GM13977 (cell line): ENCODE measurements around the gene WIPI1.
A peak's percentile ranks its signal among the peaks of the same experiment; 100 is the strongest.

Experiments
- DNase-seq: peaks from one replicate; pipeline ENCODE4 v3.0.0; 2012; ENCODE audit warnings: low spot score
- CTCF ChIP-seq: IDR thresholded peaks from 2 replicates; pipeline ENCODE4 v1.5.1; 2012; ENCODE audit warnings: mild to moderate bottlenecking, control low read depth; ENCODE audit not compliant: insufficient read depth; ENCODE audit errors: extremely low read depth, missing control alignments
- in situ Hi-C: fragments of 300-500 bp; cut with MboI; formaldehyde crosslinking; loops from one replicate; pipeline ENCODE4 v1.12.0; 2022; ENCODE audit warnings: low sequenced_read_pairs, low pct_unique_long_range_greater_than_20kb, mixed read lengths, inconsistent platforms; ENCODE audit not compliant: unreplicated experiment

Gene WIPI1

GRCh38 chr17:68403122-68403521, 54.2 kb downstream of the WIPI1 start:
- no peak for TF ChIP-seq CTCF
- DNase-seq: no peak
- in situ Hi-C loops: no loop called here

GRCh38 chr17:68401288-68401687, 56.0 kb downstream of the WIPI1 start:
- no peak for TF ChIP-seq CTCF
- DNase-seq: no peak
- in situ Hi-C loops: no loop called here

- TF ChIP-seq CTCF: no peak
- no peak for DNase-seq
- in situ Hi-C loops: no loop called here
Measured at GRCh38 chr17:68400404-68400735, 56.9 kb downstream of the WIPI1 start.

GRCh38 chr17:68399638-68400403, 57.5 kb downstream of the WIPI1 start:
- no peak for TF ChIP-seq CTCF
- in situ Hi-C loops: no loop called here
- no peak for DNase-seq

GRCh38 chr17:68398691-68399637, 58.3 kb downstream of the WIPI1 start:
- DNase-seq: peak; percentile 85
- in situ Hi-C loops: no loop called here
- TF ChIP-seq CTCF: peak; percentile 83

GRCh38 chr17:68397108-68397536, 60.2 kb downstream of the WIPI1 start:
- DNase-seq: no peak
- in situ Hi-C loops: no loop called here
- TF ChIP-seq CTCF: no peak
